NT2/D1 (cell line): Measurements from ENCODE around the gene PAN3.

ENCODE experiments used
- SUZ12 ChIP-seq: IDR thresholded peaks from 2 replicates; pipeline ENCODE4 v1.6.1; 2011; ENCODE audit not compliant: insufficient read length, insufficient read depth; ENCODE audit errors: extremely low read depth
- YY1 ChIP-seq: IDR thresholded peaks from 2 replicates; pipeline ENCODE4 v1.6.1; 2011; ENCODE audit not compliant: insufficient read length, insufficient read depth
- ZNF274 ChIP-seq: IDR thresholded peaks from 2 replicates; pipeline ENCODE4 v1.6.1; 2011; ENCODE audit warnings: mild to moderate bottlenecking, low read depth, low read length

- TF ChIP-seq ZNF274 (no peak), YY1 (no peak), SUZ12 (no peak)
Measured at GRCh38 chr13:28219408-28220099, 81.2 kb downstream of the PAN3 start.
